ENCODE data around the gene FNDC3A.

Gene FNDC3A, protein sequence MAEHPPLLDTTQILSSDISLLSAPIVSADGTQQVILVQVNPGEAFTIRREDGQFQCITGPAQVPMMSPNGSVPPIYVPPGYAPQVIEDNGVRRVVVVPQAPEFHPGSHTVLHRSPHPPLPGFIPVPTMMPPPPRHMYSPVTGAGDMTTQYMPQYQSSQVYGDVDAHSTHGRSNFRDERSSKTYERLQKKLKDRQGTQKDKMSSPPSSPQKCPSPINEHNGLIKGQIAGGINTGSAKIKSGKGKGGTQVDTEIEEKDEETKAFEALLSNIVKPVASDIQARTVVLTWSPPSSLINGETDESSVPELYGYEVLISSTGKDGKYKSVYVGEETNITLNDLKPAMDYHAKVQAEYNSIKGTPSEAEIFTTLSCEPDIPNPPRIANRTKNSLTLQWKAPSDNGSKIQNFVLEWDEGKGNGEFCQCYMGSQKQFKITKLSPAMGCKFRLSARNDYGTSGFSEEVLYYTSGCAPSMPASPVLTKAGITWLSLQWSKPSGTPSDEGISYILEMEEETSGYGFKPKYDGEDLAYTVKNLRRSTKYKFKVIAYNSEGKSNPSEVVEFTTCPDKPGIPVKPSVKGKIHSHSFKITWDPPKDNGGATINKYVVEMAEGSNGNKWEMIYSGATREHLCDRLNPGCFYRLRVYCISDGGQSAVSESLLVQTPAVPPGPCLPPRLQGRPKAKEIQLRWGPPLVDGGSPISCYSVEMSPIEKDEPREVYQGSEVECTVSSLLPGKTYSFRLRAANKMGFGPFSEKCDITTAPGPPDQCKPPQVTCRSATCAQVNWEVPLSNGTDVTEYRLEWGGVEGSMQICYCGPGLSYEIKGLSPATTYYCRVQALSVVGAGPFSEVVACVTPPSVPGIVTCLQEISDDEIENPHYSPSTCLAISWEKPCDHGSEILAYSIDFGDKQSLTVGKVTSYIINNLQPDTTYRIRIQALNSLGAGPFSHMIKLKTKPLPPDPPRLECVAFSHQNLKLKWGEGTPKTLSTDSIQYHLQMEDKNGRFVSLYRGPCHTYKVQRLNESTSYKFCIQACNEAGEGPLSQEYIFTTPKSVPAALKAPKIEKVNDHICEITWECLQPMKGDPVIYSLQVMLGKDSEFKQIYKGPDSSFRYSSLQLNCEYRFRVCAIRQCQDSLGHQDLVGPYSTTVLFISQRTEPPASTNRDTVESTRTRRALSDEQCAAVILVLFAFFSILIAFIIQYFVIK
- 81.6 to 443 (median 146) reads per million in 17 experiments for total RNA-seq

DNA sequence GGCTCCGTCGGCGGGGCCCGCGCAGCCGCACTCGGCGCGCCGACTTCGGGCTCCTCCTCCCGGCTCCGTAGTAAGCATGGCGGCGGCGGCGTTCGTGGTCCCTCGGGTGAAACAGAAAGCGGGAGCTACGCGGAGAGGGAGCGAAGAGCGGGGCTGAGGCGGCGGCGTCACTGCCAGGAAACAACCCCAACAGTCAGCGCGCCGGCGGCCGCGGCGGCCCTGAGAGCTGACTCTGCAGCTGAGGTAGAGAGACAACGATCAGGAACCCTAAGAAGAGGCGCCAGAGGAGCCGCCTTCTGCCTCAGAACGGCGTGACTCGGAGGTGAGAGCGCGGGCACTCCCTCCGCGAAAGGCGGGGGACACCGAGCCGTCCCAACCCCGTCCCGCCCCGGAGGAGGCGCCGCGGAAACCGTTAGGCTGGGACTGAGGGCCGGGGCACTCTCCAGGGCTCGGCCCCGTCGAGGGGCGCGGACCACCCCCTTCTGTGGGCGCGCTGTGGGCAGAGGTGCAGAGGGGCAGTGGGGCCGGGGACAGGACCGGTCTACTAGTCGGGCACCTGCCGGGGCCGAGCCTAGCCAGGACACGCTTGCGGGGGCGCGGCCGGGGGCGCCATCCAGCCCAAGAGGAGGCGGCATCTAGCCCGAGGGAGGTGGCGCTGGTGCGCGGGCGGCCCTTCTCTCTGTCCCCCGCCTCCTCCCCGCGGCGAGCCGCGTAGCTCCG lies at the start of gene FNDC3A:
Gene FNDC3A (plus strand): TSS at position 57 of the 720 bp plus-strand sequence. CDS start 30,279 bp downstream, outside the sequence.
- DNase-seq: peak; percentile 67 to 93 (median 89)

- no peak for DNase-seq
These were observed 46.8 kb upstream of the FNDC3A start for GRCh38 chr13:48928757-48929430.

DNA sequence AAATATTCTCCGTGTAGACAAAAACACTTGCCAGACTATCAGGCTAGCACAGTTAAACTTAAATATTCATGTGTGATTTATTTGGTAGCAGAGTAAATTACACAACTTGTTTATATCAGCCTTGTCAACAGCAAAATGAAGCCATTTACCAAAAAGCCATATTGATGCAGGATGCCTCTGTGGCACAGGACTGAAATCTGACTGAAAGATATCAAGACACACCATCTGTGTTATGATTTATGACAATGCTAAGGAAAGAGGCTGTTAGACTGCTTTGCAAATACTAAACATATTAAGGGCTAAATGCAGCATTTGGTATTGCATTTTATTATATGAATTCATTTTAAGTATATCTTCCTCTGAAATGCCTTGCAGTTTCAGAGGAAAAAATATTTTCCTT lies 44.8 kb upstream of the FNDC3A start:
- DNase-seq: no peak

DNA sequence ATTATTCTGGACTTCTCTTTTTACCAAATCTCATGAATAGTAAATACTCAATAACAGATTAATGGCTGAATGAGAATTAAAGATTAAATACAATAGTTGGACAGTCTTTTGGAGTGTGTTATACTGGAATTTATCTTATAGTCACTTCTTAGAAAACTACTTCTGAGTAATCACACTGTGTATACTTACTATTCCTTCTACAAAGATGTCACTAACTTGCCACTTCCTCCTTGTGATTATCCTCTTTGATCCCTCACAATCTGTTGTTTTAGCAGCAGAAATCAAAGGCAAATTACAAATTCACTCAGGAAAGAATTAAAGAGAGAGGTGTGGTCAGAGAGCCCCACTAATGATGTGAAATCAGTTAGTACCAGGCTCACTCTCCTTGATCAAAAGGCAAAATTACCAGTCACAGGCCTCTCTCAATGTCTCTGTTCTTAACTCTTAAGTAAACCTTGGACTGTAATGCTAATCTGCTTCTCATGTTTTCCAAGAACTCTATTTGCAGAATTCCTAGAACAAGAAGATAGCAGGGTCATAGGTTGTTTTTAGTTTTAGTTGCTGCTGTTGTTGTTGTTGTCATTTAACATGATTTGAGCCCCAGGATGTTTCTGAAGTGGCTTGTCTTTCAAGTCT lies 37.3 kb upstream of the FNDC3A start:
- DNase-seq: no peak

DNA sequence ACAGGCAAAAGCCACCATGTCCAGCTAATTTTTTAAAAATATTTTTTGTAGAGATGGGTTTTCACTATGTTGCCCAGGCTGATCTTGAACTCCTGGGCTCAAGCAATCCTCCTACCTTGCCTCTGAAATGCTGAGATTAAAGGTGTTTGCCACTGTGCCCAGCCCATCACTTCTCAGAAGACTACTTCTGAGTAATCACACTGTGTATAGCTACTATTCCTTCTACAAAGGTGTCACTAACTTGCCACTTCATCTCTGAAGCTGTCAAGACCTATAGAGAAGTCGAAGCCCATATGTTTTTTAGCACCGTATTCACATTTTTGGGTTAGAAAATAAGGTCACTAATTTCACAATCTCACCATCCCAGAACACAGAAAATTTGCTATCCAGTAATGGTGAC lies 36.0 kb upstream of the FNDC3A start:
- no peak for DNase-seq

DNA sequence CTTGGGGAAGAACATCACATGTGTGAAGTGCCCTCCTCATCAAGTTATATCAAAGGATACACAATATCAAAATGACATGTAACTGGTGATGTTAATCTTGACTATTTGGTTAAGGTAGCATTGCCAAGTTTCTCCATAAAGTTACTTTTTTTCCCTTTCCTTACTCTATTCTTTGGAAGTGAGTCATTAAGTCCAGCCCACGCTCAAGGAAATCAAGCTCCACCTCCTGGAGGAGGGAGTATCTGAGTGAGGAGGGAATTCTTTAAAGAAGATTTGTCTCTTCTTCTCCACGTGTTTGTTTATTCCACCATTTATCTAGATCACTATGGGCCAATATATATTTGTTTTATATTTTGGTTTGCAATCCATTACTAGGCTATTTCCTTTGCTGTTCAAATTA lies 33.6 kb upstream of the FNDC3A start:
- DNase-seq: no peak

DNA sequence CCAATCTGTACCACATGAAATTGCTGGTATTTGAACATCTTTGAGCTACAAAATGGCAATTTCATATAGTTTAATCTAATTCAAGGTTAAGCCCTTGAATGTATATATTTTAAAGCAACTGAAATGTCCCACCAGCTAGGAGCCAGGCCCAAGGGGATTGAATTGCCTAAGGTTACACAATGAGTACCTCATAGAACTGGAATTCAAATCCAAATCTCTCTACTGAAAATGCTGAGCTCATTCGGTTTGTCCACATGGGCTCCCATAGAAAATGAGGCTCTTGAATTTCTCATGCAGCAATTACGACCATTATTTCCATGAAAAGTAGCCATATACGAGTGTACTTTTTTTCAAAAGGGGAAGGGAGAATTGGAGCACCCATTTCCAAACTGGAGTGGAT lies 31.5 kb upstream of the FNDC3A start:
- no peak for DNase-seq

DNA sequence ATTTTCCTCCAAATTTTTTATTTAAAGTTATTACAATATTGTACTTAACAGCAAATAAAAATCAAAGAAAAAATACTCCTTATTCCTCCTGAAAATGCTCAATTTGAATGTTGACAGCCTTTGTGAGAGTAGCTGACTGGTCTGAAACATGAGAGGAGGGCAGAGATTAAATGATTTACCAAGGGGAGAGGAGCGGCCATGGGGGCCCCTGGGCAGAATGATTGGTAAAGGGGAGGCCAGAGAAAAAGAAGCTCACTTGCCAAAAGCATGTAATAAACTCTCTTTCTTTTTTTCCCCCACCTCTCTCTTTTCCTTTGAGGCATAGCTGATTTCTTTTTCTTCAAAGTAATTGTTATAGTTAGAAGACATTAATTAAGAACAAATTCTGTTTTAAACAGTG lies 30.1 kb upstream of the FNDC3A start:
- DNase-seq: no peak

DNA sequence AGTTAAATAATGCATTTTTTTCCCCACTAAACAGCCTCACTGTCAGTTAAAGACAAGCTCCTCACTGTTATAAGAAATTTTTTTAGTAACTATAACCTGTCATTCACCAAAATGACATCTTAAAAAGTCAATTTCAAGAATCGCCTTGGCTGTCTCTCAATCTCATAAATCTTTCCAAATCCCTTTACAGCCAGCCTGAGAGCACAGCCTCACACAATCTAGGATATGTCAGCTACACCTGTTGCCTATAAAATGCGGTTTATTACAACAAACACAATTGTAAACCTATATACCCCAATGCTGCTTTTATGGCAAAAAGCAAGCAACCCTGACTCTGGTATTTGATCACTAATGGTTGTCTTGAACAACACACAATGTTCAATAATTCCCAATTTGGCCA lies 29.5 kb upstream of the FNDC3A start:
- no peak for DNase-seq

- DNase-seq: no peak
These were observed 25.9 kb upstream of the FNDC3A start for GRCh38 chr13:48949566-48950500.

- no peak for DNase-seq
These were observed 25.2 kb upstream of the FNDC3A start for GRCh38 chr13:48950501-48950875.

DNA sequence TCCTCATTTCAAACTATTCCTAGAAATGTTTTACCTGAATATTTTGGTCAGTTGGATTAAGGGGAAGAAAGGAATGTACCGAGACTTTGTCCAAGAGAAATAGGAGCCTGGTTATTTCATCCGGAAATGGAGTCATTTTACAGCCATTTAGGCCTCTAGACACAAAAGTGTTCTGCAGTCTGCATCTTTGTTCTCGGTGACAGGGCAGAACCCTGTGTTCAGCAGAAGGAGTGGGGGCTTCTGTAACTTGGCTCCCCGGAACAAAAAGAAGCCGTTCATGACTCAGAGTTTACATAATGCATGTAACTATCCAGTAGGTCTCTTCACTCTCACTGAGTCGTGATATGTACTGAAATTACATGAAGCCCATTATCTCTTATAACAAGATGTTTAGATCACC lies 21.6 kb upstream of the FNDC3A start:
- no peak for DNase-seq

DNA sequence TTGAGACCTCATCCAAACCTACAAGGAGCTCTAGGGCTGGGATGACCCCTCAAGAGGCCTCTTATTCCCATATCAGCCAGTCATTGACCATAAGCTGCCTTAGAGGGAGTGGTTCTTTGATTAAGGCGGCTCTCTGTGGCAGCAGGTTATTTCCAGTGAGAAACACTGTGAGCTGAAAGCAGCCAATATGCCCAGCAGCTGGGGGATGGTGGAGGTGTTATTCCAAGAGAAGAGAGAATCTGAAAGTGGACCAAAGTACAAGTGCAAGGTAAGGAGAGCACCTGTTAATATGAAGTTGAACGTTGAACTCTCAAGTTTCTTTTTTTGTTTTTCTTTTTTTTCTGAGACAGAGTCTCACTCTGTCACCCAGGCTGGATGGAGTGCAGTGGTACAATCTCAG lies 20.2 kb upstream of the FNDC3A start:
- no peak for DNase-seq

DNA sequence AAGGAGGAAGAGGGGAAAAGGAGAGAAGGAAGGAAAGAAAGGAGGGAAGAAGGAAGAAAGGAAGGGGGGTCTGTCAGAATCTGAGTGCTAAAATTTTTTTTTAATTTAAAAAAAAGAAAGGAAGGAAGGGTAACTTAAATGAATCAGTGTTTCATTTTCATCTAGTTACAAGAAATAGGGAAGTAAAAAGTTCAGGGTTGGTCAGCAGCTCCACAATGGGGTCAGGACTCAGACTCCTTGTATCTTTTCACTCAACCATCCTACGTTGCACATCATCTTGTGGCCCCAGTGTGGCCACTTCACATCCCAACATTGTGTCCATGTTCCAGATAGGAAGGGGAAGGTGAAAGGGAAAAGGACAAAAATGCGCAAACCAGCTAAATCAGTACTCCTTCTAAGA lies 14.3 kb upstream of the FNDC3A start:
- DNase-seq: peak in 2 of 4 experiments; percentile 8 to 28

DNA sequence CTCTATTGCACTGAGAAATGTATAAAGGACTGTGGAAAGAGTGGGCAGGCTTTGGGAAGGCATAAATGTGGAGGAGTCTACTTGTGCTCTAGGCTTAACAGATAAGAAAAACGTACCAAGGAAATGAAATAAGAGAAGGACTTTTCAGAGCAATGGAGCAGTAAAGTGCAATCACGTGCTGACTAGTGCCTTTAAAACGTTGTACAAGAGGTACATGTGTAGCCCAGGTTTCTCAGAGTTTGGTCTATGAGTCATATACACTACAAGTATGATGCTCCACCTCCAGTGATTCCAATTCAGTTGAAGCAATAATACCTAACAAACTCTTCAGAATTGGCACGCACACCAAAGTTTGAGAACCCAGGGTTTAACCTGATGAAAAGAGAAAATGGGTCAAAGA lies 13.4 kb upstream of the FNDC3A start:
- DNase-seq: no peak

GRCh38 chr13:48965736-48966135 lies 10.0 kb upstream of the FNDC3A start:
- no peak for DNase-seq

DNA sequence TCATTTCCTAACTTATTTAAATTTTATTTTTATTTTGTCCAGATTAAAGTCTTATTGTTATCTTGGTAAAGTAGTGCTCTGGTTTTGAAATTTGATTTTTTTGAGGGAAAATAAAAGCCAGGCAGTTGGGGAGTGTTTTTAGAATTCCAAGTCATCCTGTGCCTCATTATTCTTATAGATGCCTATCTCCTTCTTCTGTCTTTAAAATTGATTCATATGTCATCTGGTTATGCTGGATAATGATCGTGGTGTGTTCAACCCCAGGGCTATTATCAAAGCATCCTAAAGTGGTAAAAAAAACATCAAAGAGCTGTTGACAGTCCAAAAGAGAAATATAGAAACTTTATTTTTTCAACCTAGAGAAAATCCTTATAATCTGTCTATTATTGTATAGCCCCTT lies 6.0 kb upstream of the FNDC3A start:
- DNase-seq: no peak

DNA sequence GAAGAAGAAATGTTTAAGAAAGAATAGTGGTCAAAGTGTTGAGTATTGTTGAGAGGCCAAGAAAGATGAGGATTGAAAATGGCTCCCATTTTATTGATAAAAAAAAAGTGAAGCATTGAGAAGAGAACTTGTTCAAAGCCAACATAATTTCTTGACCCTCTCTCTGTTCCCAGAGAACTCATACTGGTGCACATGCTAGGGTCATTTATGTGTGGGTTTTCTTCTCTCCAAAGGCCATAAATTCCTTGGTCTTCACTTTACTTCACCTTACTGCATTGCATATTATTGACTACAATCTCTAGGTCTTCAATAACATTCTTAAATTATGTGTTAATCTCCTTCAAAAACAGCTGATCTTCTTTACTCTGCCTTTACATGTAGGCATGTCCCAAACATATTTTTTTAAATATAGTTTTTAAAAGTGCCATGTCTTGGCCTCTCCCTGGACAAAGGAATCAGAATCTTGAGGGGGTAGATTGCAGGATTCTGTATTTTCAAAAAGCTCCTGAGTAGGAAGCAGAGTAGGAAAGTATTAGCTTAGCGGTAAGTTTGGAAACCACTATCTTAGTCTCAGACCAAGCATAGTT lies 1.8 kb upstream of the FNDC3A start:
- no peak for DNase-seq

- peak; percentile 43 to 81 (median 60) for DNase-seq
These were observed 434 bp upstream of the FNDC3A start for GRCh38 chr13:48975101-48975855.
